ENCODE measurements around the gene SSR4.

The SSR4 gene

DNA sequence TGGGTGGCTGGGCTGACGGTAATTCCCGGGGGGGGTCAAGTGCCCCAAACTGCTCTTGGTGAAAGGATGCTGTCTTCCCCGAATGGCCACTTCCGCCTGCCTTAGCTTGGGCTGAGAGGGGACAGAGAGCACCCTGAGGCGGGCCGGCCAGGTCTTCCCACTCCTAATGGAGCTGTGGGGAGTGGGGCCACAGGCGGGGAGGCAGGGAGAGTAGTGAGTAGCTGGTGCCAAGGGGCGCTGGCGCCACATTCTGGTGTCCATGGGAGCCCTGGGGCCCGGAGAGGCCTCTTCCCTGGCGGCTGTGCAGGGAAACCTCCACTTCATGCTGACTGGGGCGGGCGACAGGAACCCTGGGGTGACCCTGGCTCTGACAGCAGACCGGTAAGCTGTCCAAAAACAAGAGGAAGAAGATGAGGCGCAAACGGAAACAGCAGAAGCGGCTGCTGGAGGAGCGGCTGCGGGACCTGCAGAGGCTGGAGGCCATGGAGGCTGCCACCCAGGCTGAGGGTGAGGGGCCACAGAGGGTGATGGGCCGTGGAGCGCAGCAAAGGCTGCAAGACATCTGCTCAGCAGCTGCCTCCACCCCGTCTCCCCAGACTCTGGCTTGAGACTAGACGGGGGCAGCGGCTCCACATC, 11.0 kb upstream of the SSR4 start:
- H3K4me3 ChIP-seq (replicated peaks; ENCODE audit: low read depth, low read length), result no peak overlapping the region
- TF ChIP-seq CTCF (IDR thresholded peaks at IDR 0.05; ENCODE audit: low read length, missing control alignments), result no peak
- no peak for DNase-seq (ENCODE audit: low read depth)

DNA sequence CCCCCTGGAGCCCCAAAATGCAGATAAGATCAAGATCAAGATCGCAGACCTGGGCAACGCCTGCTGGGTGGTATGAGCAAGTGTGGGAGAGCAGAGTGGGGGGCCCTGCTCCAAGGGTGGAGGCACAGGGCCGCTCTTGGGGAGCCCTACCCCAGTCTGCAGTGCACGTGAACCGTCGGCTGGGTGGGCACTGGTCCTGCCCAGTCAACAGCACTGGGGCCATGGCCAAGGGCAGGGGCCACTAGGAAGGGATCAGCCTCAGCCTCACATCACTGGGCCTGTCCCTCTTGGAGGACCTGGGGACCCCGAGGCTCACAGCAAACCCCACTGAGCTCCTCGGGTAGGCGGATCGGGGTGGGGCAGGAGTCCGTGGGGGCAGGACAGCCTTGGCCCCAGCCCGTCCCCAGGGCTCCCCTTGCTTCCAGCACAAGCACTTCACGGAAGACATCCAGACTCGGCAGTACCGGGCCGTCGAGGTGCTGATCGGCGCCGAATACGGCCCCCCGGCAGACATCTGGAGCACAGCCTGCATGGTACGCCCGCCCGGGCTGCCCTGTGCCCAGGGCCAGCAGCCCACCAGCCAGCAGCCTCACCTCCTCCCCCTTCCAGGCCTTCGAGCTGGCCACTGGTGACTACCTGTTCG, 10.0 kb upstream of the SSR4 start:
- no peak overlapping the region for H3K4me3 ChIP-seq (replicated peaks; ENCODE audit: low read depth, low read length)
- TF ChIP-seq CTCF (IDR thresholded peaks at IDR 0.05; ENCODE audit: low read length, missing control alignments), result no peak
- DNase-seq (ENCODE audit: low read depth), result no peak

DNA sequence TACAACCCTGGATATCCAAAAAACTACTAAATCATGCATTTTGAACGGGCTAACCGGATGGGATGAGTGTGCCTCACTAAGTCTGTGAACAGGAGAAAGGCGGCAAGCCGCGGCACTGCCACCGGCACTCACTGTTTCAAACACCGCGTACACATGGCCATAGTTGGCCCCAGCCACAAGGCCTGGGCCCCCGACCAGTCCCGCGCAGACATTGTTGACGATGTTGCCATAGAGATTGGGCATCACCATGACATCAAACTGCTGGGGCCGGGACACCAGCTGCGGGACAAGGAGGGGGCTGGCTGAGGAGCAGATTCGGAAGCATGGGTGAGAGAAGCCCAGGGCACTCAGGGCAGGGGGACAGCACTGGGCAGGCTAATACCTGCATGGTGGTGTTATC, 7.8 kb upstream of the SSR4 start:
- TF ChIP-seq CTCF (IDR thresholded peaks at IDR 0.05; ENCODE audit: low read length, missing control alignments), result no peak
- no peak overlapping the region for H3K4me3 ChIP-seq (replicated peaks; ENCODE audit: low read depth, low read length)
- DNase-seq (ENCODE audit: low read depth), result no peak

DNA sequence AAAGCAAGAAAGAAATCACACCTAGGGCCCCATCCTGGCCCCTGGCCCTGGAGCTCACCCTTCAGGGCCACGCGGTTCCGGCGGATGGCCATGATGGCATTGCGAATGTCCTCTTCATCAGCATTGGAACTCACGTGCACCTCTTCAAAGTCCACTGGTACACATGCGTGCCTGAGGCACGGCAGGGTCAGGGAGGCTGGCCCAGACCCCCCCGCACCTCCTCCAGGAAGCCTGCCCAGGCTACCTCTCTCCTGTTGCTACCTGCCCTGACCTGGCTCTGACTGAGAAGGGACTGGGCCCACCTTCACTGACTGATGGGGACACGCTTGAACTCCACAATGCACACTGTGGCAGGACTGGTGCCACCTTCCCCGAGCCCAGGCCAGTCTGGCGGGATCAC, 4.8 kb upstream of the SSR4 start:
- DNase-seq (ENCODE audit: low read depth), result no peak
- H3K4me3 ChIP-seq (replicated peaks; ENCODE audit: low read depth, low read length), result no peak overlapping the region
- TF ChIP-seq CTCF (IDR thresholded peaks at IDR 0.05; ENCODE audit: low read length, missing control alignments), result no peak

GRCh38 chrX:153791104-153791852, 3.2 kb upstream of the SSR4 start:
- no peak for TF ChIP-seq CTCF (IDR thresholded peaks at IDR 0.05; ENCODE audit: low read length, missing control alignments)
- no peak for DNase-seq (ENCODE audit: low read depth)
- no peak overlapping the region for H3K4me3 ChIP-seq (replicated peaks; ENCODE audit: low read depth, low read length)

- no peak overlapping the region for H3K4me3 ChIP-seq (replicated peaks; ENCODE audit: low read depth, low read length)
- DNase-seq (ENCODE audit: low read depth), result no peak
- TF ChIP-seq CTCF (IDR thresholded peaks at IDR 0.05; ENCODE audit: low read length, missing control alignments), result no peak
Measured at GRCh38 chrX:153792368-153792767, 2.1 kb upstream of the SSR4 start.
